Thymus (tissue), 11 donors: ENCODE results near the gene CCS. TPM values are rescaled to one million over a fixed set of nuclear protein-coding genes. Genes with fewer than 3 reads are reported as not detected.

ENCODE experiments used
- DNase-seq, 9 donors: peaks; one replicate each; pipeline ENCODE4 v3.0.0-alpha.2; 2013; ENCODE audit warnings: low spot score in 9 of 9, low read depth in 6 of 9, missing footprints in 1 of 9
- H3K27ac ChIP-seq, 2 donors: one replicate each; pipeline ENCODE4 v1.5.1; 2013; ENCODE audit warnings: control low read depth in 1 of 2, low read depth in 1 of 2, low read length in 1 of 2, mild to moderate bottlenecking in 1 of 2, moderate library complexity in 1 of 2
- H3K27me3 ChIP-seq, 2 donors: one replicate each; pipeline ENCODE4 v1.5.1; 2013; ENCODE audit warnings: low read length in 1 of 2; ENCODE audit not compliant: control insufficient read depth in 2 of 2, insufficient read depth in 1 of 2
- H3K36me3 ChIP-seq, 2 donors: one replicate each; pipeline ENCODE4 v1.5.1; 2013; ENCODE audit warnings: low read length in 1 of 2, mild to moderate bottlenecking in 1 of 2, moderate library complexity in 1 of 2; ENCODE audit not compliant: control insufficient read depth in 2 of 2, insufficient read depth in 2 of 2
- H3K4me1 ChIP-seq, 2 donors: one replicate each; pipeline ENCODE4 v1.5.1; 2013; ENCODE audit warnings: low read length in 2 of 2; ENCODE audit not compliant: control insufficient read depth in 2 of 2, insufficient read depth in 2 of 2
- H3K4me3 ChIP-seq, 2 donors: one replicate each; pipeline ENCODE4 v1.5.1; 2013; ENCODE audit warnings: low read length in 2 of 2, control low read depth in 1 of 2, mild to moderate bottlenecking in 1 of 2
- H3K9me3 ChIP-seq, 2 donors: one replicate each; pipeline ENCODE4 v1.5.1; 2013; ENCODE audit warnings: low read length in 1 of 2, mild to moderate bottlenecking in 1 of 2; ENCODE audit not compliant: control insufficient read depth in 2 of 2, insufficient read depth in 1 of 2
- WGBS: extraction: QIAGEN DNeasy Blood & Tissue Kit; methylation state at CpG from one replicate; pipeline ENCODE4 v1.1.7; 2013; 5-methylcytosine and 5-hydroxymethylcytosine counted together
- polyA plus RNA-seq: library from polyadenylated mRNA; stranded (reverse); fragments of 200-250 nt; gene quantifications from one replicate; pipeline ENCODE4 v1.2.3, GENCODE V29; 2013
- total RNA-seq: library from RNA; stranded (reverse); fragments of 120-200 nt; gene quantifications from one replicate; pipeline ENCODE4 v1.2.4, GENCODE V29; 2013
- donor health status: healthy.

CCS gene
- total and polyA plus RNA-seq, 2 donors = 33.9 to 173 TPM

GRCh38 chr11:66609721-66610617 lies 17.0 kb downstream of the CCS start:
- peak overlapping the region; percentile 67 to 76 for H3K27ac ChIP-seq
- peaks cover 0 to 3% of the 10 kb centered on the region in 2 donors for H3K9me3 ChIP-seq
- H3K4me1 ChIP-seq = peaks cover 3 to 9% of the 10 kb centered on the region in 2 donors

DNA sequence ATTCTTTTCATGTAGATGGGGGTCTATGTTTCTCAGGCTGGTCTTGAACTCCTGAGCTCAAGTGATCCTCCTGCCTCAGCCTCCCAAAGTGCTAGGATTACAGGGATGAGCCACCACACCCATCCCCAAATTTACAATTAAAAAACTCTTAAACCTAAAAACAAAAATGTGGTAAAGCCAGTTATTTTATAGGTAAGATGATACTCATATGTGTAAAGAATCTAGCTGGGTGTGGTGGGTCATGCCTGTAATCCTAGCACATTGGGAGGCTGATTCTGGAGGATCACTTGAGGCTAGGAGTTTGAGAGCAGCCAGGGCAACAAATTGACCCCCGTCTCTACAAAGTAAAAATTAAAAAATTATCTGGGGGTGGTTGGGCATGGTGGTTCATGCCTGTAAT lies 19.5 kb downstream of the CCS start:
- 95% methylated on average over 1 of the region's 1 CpG for WGBS
- peaks cover 0 to under 1% of the 10 kb centered on the region in 2 donors for H3K36me3 ChIP-seq

More at GRCh38 chr11:66609721-66610617, 17.0 kb downstream of the CCS start:
- Histone ChIP-seq H3K27me3 (no peaks in the 10 kb centered on the region), H3K4me3 (no peak overlapping the region), H3K36me3 (peaks cover 20 to 22% of the 10 kb centered on the region in 2 donors)
- 60% methylated on average over 4 of the region's 4 CpGs for WGBS
- peak in 1 of 9 donors; percentile 28 for DNase-seq

GRCh38 chr11:66614073-66614472 lies 21.1 kb downstream of the CCS start:
- Histone ChIP-seq H3K4me3 (no peak overlapping the region), H3K9me3 (peaks cover 0 to 3% of the 10 kb centered on the region in 2 donors), H3K27me3 (no peaks in the 10 kb centered on the region), H3K27ac (no peak overlapping the region), H3K36me3 (peaks cover 0 to 7% of the 10 kb centered on the region in 2 donors), H3K4me1 (peaks cover 18 to 33% of the 10 kb centered on the region in 2 donors)
- 99% methylated on average over 13 of the region's 13 CpGs for whole genome bisulfite sequencing
- no peak for DNase-seq

More for the DNA sequence above, 19.5 kb downstream of the CCS start:
- H3K4me3 ChIP-seq = no peak overlapping the region
- no peak overlapping the region for H3K27ac ChIP-seq
- peaks cover 0 to 3% of the 10 kb centered on the region in 2 donors for H3K9me3 ChIP-seq
- H3K27me3 ChIP-seq = no peaks in the 10 kb centered on the region
- DNase-seq = no peak
- peaks cover 10 to 17% of the 10 kb centered on the region in 2 donors for H3K4me1 ChIP-seq

GRCh38 chr11:66616379-66617154 lies 23.6 kb downstream of the CCS start, which contains the start of gene RBM14:
TSS of gene RBM14 (plus strand) at chr11:66616630. CDS start at chr11:66616721, 91 bp downstream.
- Histone ChIP-seq H3K4me1 (peaks cover 22 to 43% of the 10 kb centered on the region in 2 donors), H3K4me3 (peak within 1 kb of the TSS; percentile 78 to 92), H3K27ac (peak within 1 kb of the TSS; percentile 96 to 99), H3K27me3 (no peaks in the 10 kb centered on the region), H3K9me3 (no peaks in the 10 kb centered on the region), H3K36me3 (peaks cover 2 to 24% of the 10 kb centered on the region in 2 donors)
- DNase-seq = peak; percentile 97 to 100 (median 98)
- WGBS = under 1% methylated on average over 90 of the region's 90 CpGs

DNA sequence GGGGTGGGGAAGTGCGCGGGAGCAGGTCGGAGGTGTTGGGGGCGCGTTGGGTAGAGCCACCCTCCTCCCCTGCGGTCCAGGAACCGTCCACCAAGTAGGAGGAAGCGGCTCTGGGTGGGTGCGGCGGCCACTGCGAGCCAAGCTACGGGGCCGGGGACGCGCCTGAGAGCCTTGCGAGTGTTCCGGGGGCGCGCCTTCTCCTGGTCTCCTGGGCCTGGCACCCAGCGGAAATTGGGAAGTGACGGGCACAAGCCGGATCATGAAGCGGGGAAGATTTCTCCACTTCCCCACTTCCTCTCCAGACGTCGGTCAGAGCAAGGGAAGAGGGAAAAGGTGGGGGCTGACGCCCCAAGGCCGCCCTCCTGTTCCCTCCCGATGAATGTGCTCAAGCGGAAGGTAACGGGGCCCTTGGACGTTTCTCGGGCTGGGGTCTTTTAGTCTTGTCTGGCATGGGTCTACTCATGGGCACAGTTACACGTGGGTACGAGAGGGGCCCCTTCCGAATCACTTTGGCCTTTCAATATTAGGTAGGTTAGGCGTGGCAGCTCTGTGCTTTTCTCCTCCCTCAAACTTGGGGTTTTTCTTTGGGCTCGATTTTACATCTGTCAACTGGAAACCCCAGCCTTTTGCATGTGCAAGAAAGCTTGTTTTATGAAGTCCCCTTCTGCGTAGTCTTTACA lies 24.3 kb downstream of the CCS start:
- Histone ChIP-seq H3K4me3 (peak overlapping the region; percentile 78 to 92), H3K9me3 (no peaks in the 10 kb centered on the region), H3K27ac (peak overlapping the region; percentile 96 to 99), H3K27me3 (no peaks in the 10 kb centered on the region), H3K4me1 (peaks cover 22 to 43% of the 10 kb centered on the region in 2 donors), H3K36me3 (peaks cover 2 to 31% of the 10 kb centered on the region in 2 donors)
- WGBS = under 1% methylated on average over 38 of the region's 38 CpGs
- no peak for DNase-seq

GRCh38 chr11:66619080-66619554 lies 26.1 kb downstream of the CCS start:
- peak overlapping the region; percentile 82 to 96 for H3K27ac ChIP-seq
- H3K9me3 ChIP-seq = no peaks in the 10 kb centered on the region
- H3K4me3 ChIP-seq = peak overlapping the region; percentile 78 to 92
- WGBS = 38% methylated on average over 4 of the region's 4 CpGs
- DNase-seq = peak in 6 of 9 donors; percentile 51 to 83 (median 56)
- H3K4me1 ChIP-seq = peaks cover 22 to 43% of the 10 kb centered on the region in 2 donors
- no peaks in the 10 kb centered on the region for H3K27me3 ChIP-seq
- peaks cover 17 to 49% of the 10 kb centered on the region in 2 donors for H3K36me3 ChIP-seq

GRCh38 chr11:66624450-66624849 lies 31.5 kb downstream of the CCS start:
- Histone ChIP-seq H3K4me3 (no peak overlapping the region), H3K27ac (no peak overlapping the region), H3K27me3 (no peaks in the 10 kb centered on the region), H3K4me1 (peaks cover 6 to 16% of the 10 kb centered on the region in 2 donors), H3K36me3 (peaks cover 71 to 95% of the 10 kb centered on the region in 2 donors), H3K9me3 (no peaks in the 10 kb centered on the region)
- no peak for DNase-seq
- 96% methylated on average over 16 of the region's 16 CpGs for WGBS

DNA sequence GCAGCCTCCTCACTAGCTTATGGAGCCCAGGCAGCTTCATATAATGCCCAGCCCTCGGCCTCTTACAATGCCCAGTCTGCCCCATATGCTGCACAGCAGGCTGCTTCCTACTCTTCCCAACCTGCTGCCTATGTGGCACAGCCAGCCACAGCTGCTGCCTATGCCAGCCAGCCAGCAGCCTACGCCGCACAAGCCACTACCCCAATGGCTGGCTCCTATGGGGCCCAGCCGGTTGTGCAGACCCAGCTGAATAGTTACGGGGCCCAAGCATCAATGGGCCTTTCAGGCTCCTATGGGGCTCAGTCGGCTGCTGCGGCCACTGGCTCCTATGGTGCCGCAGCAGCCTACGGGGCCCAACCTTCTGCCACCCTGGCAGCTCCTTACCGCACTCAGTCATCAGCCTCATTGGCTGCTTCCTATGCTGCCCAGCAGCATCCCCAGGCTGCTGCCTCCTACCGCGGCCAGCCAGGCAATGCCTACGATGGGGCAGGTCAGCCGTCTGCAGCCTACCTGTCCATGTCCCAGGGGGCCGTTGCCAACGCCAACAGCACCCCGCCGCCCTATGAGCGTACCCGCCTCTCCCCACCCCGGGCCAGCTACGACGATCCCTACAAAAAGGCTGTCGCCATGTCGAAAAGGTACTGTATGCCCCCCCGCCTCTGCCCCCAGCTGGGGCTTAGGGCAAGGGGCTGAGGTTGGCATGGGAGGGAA lies 32.2 kb downstream of the CCS start:
- peaks cover 78 to 98% of the 10 kb centered on the region in 2 donors for H3K36me3 ChIP-seq
- no peak for DNase-seq
- H3K4me3 ChIP-seq = no peak overlapping the region
- H3K27me3 ChIP-seq = no peaks in the 10 kb centered on the region
- H3K9me3 ChIP-seq = no peaks in the 10 kb centered on the region
- 99% methylated on average over 26 of the region's 26 CpGs for WGBS
- H3K4me1 ChIP-seq = peaks cover 6 to 9% of the 10 kb centered on the region in 2 donors
- no peak overlapping the region for H3K27ac ChIP-seq
